HG03103 (cell line): Measurements from ENCODE around the gene AIFM2.

Source experiments
- ATAC-seq: cut with Tn5 transposase; IDR thresholded peaks from one replicate; pipeline ENCODE4 v1.9.1; 2021; ENCODE audit warnings: low read depth; ENCODE audit not compliant: unreplicated experiment

AIFM2 gene

DNA sequence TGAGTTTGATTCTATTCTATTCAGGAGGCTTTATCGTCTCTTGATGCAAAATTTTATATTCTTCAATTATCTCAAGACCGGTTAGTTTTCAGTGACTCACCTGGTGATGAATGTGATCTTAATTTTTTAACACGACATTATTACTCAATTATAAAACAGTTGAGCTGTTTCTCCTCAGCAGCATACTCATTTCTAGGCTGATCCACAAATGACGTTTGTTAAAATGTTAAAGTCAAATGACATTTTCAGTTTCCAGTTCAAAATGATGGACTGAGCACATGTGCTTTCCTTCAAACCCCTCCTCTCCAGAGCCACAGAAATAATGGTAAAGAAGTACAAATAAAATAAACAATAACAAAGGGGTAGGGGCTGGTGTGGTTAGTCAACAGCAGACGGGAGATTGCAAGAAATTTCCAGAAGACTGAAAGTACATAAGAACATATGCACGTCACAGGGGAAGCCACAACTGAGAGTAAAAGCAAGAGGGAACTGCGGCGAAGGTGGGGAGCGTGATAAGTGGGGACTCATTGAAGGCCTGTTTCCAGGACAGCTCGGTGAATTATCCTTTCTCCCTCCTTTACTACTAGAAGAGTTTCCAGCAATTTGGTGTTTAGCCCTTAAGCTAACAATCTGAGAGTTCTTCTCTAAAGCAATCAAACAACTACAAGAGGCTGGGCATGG is 69.1 kb downstream of the AIFM2 start:
- no peak for ATAC-seq
